H1 (cell line): ENCODE results near the gene NINJ2.

Experiments used
- CTCF ChIP-seq, 3 experiments: IDR thresholded peaks; 1 replicate in 2 of 3; 2 replicates in 1 of 3; pipeline versions ENCODE4 v1.5.1 to v1.6.1; 2011; ENCODE audit warnings: low read length in 3 of 3, mild to moderate bottlenecking in 3 of 3, inconsistent platforms in 2 of 3, low read depth in 1 of 3, moderate library complexity in 1 of 3; ENCODE audit not compliant: insufficient read depth in 1 of 3; ENCODE audit errors: control extremely low read depth in 1 of 3
- RFX5 ChIP-seq: IDR thresholded peaks from 2 replicates; pipeline ENCODE4 v1.6.1; 2011; ENCODE audit warnings: low read depth, low read length, improper control_type of control experiment, borderline replicate concordance
- RNF2 ChIP-seq: fragments of 200-900, 300-1000 bp; sonication (generic); IDR thresholded peaks from 2 replicates; pipeline ENCODE4 v1.7.1; 2016; ENCODE audit warnings: borderline replicate concordance, low read depth, mild to moderate bottlenecking, antibody characterized with exemption, low read length; ENCODE audit not compliant: poor library complexity, severe bottlenecking; ENCODE audit errors: missing control alignments
- SIN3A ChIP-seq, 2 experiments: IDR thresholded peaks in 1 of 2; conservative IDR thresholded peaks in 1 of 2; 2 replicates each; pipeline ENCODE4 v1.6.1; 2011 to 2012; ENCODE audit warnings: low read length in 2 of 2, improper control_type of control experiment in 1 of 2, low read depth in 1 of 2, mild to moderate bottlenecking in 1 of 2
- TAF1 ChIP-seq: IDR thresholded peaks from 2 replicates; pipeline ENCODE4 v1.6.1; 2011; ENCODE audit warnings: mild to moderate bottlenecking, low read depth, low read length
- YY1 ChIP-seq: IDR thresholded peaks from 2 replicates; pipeline ENCODE4 v1.6.1; 2011; ENCODE audit warnings: low read depth, mild to moderate bottlenecking, low read length
- ZNF274 ChIP-seq: IDR thresholded peaks from 2 replicates; pipeline ENCODE4 v1.7.0; 2012; ENCODE audit warnings: low read length, borderline replicate concordance; ENCODE audit errors: extremely low read depth

GRCh38 chr12:547883-548470 is 115.3 kb downstream of the NINJ2 start:
- TF ChIP-seq CTCF (IDR thresholded peaks at IDR 0.05; ENCODE audit: control extremely low read depth in 1 of 3, insufficient read depth in 1 of 3, low read depth in 1 of 3, low read length in 3 of 3), result no peak
- no peak for TF ChIP-seq SIN3A (conservative IDR thresholded peaks at IDR 0.05 in 1 of 2, IDR thresholded peaks at IDR 0.05 in 1 of 2; ENCODE audit: low read depth in 1 of 2, low read length in 2 of 2)
- no peak for TF ChIP-seq TAF1
- no peak for TF ChIP-seq RNF2
- no peak for TF ChIP-seq RFX5
- no peak for TF ChIP-seq ZNF274
- no peak for TF ChIP-seq YY1
